Calu3 (cell line): ENCODE results near the gene OR2L8. TPM values are rescaled to one million over a fixed set of nuclear protein-coding genes. Genes with fewer than 3 reads are reported as not detected.

Source experiments
- BruUV-seq: library from RNA; stranded (reverse); fragments of 400-500 nt; replicated peaks from 2 replicates; lab custom pipeline; 2021; lab: Mats Ljungman, UMichigan
- CTCF ChIA-PET: fragments of 300-600 bp; sonication (Branson Sonifier 250); formaldehyde crosslinking; loops from one replicate; lab custom pipeline; 2022; ENCODE audit warnings: antibody characterized with exemption; lab: Charles Lee
- DNase-seq: peaks from one replicate; pipeline ENCODE4 v3.0.0; 2022
- H3K27ac Mint-ChIP-seq: one replicate; pipeline ENCODE4 v1.8.0; 2022; ENCODE audit warnings: mixed read lengths; ENCODE audit not compliant: unreplicated experiment
- H3K27me3 Mint-ChIP-seq: one replicate; pipeline ENCODE4 v1.8.0; 2022; ENCODE audit warnings: mixed read lengths; ENCODE audit not compliant: unreplicated experiment
- H3K36me3 Mint-ChIP-seq: one replicate; pipeline ENCODE4 v1.8.0; 2022; ENCODE audit warnings: mild to moderate bottlenecking, moderate library complexity, mixed read lengths; ENCODE audit not compliant: insufficient read depth, unreplicated experiment
- H3K4me1 Mint-ChIP-seq: one replicate; pipeline ENCODE4 v1.8.0; 2022; ENCODE audit warnings: mild to moderate bottlenecking, low read depth, mixed read lengths; ENCODE audit not compliant: unreplicated experiment
- H3K4me3 Mint-ChIP-seq: one replicate; pipeline ENCODE4 v1.8.0; 2022; ENCODE audit warnings: mild to moderate bottlenecking, low read depth, moderate library complexity, mixed read lengths; ENCODE audit not compliant: unreplicated experiment
- H3K9me3 Mint-ChIP-seq: one replicate; pipeline ENCODE4 v1.8.0; 2022; ENCODE audit warnings: low read depth, mixed read lengths; ENCODE audit not compliant: unreplicated experiment
- intact Hi-C: fragments of 100-400 bp; cut with micrococcal nuclease; formaldehyde crosslinking; loops from one replicate; pipeline ENCODE4 v1.10.0; 2022; ENCODE audit not compliant: unreplicated experiment
- total RNA-seq: library from RNA; stranded (reverse); gene quantifications from 2 replicates; pipeline ENCODE4 v1.2.3, GENCODE V29; 2022
- TF ChIP-seq, protein P1 (sequence below): fragments of 200-600 bp; IDR thresholded peaks from one replicate; pipeline ENCODE4 v1.8.0; 2022; ENCODE audit warnings: antibody characterized with exemption; ENCODE audit not compliant: unreplicated experiment

The OR2L8 gene
- total RNA-seq, 1 experiment from 2014 or later, result not detected

DNA sequence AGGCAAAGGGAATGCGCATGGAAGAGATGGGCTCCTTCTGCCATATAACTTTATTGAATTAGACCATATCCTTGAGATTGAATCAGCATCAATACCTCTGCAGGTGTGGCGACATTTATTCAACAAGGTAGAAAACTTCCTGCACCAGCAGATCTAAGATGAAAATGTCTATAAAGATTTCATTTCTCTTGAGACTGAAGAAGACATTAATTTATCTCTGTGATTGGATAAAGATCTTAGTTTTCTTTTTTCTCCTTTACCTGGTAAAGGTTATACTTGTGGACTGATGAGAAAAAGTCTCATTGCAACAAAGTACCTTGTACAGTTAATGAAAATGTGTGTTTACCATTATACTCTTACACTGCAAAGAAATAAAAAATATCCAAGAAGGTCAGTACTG is 28.7 kb upstream of the OR2L8 start, which contains the start of gene OR2T8:
Gene OR2T8, plus strand, starts transcription at position 301 of the 400 bp plus-strand sequence. CDS start 766 bp downstream, outside the sequence.
- intact Hi-C loops, result no loop called here
- TF ChIP-seq, protein P1, sequence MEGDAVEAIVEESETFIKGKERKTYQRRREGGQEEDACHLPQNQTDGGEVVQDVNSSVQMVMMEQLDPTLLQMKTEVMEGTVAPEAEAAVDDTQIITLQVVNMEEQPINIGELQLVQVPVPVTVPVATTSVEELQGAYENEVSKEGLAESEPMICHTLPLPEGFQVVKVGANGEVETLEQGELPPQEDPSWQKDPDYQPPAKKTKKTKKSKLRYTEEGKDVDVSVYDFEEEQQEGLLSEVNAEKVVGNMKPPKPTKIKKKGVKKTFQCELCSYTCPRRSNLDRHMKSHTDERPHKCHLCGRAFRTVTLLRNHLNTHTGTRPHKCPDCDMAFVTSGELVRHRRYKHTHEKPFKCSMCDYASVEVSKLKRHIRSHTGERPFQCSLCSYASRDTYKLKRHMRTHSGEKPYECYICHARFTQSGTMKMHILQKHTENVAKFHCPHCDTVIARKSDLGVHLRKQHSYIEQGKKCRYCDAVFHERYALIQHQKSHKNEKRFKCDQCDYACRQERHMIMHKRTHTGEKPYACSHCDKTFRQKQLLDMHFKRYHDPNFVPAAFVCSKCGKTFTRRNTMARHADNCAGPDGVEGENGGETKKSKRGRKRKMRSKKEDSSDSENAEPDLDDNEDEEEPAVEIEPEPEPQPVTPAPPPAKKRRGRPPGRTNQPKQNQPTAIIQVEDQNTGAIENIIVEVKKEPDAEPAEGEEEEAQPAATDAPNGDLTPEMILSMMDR, result no peak
- CTCF ChIA-PET, result no interaction called here
- Mint-ChIP-seq H3K4me1 (no peaks in the 10 kb centered on the region), H3K4me3 (no peak within 1 kb of the TSS), H3K27me3 (no peaks in the 10 kb centered on the region), H3K27ac (no peak within 1 kb of the TSS), H3K36me3 (no peaks in the 10 kb centered on the region), H3K9me3 (peaks cover 20% of the 10 kb centered on the region)
- no peak for DNase-seq
- no TSS peak for BruUV-seq

GRCh38 chr1:247923941-247924340 is 24.7 kb upstream of the OR2L8 start:
- CTCF ChIA-PET, result no interaction called here
- Mint-ChIP-seq H3K27ac (no peak overlapping the region), H3K4me1 (no peaks in the 10 kb centered on the region), H3K4me3 (no peak overlapping the region), H3K27me3 (no peaks in the 10 kb centered on the region), H3K9me3 (peaks cover 21% of the 10 kb centered on the region), H3K36me3 (no peaks in the 10 kb centered on the region)
- no TSS peak for BruUV-seq
- TF ChIP-seq, protein P1, result no peak
- DNase-seq, result no peak
- intact Hi-C loops, result no loop called here

GRCh38 chr1:247924868-247925267 is 23.8 kb upstream of the OR2L8 start, which contains the start of gene OR2AJ1:
Gene OR2AJ1 (plus strand): TSS chr1:247924889. CDS start chr1:247933769, 8,880 bp downstream.
- CTCF ChIA-PET, result no interaction called here
- Mint-ChIP-seq H3K36me3 (no peaks in the 10 kb centered on the region), H3K27me3 (no peaks in the 10 kb centered on the region), H3K4me3 (no peak within 1 kb of the TSS), H3K9me3 (peaks cover 21% of the 10 kb centered on the region), H3K27ac (no peak within 1 kb of the TSS), H3K4me1 (no peaks in the 10 kb centered on the region)
- TF ChIP-seq, protein P1, result no peak
- no peak for DNase-seq
- BruUV-seq, result no TSS peak
- intact Hi-C loops, result no loop called here

DNA sequence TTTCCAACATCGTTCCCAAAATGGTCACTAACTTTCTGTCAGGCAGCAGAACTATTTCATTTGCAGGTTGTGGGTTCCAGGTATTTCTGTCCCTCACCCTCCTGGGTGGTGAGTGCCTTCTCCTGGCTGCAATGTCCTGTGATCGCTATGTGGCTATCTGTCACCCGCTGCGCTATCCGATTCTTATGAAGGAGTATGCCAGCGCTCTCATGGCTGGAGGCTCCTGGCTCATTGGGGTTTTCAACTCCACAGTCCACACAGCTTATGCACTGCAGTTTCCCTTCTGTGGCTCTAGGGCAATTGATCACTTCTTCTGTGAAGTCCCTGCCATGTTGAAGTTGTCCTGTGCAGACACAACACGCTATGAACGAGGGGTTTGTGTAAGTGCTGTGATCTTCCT is 14.7 kb upstream of the OR2L8 start:
- no peaks in the 10 kb centered on the region for H3K4me1 Mint-ChIP-seq
- CTCF ChIA-PET, result no interaction called here
- intact Hi-C loops, result no loop called here
- H3K36me3 Mint-ChIP-seq, result peaks cover 4% of the 10 kb centered on the region
- no peak for DNase-seq
- H3K4me3 Mint-ChIP-seq, result no peak overlapping the region
- peaks cover 21% of the 10 kb centered on the region for H3K9me3 Mint-ChIP-seq
- no TSS peak for BruUV-seq
- TF ChIP-seq, protein P1, result no peak
- no peak overlapping the region for H3K27ac Mint-ChIP-seq
- no peaks in the 10 kb centered on the region for H3K27me3 Mint-ChIP-seq
